Liver (tissue), 3 donors: ENCODE measurements around the gene IFRD1.

Experiments
- JUND ChIP-seq, 2 donors: IDR thresholded peaks; 2 replicates each; pipeline ENCODE4 v1.6.1; 2016; ENCODE audit warnings: antibody characterized with exemption in 2 of 2
- NR2F2 ChIP-seq: IDR thresholded peaks from 2 replicates; pipeline ENCODE4 v1.6.1; 2016; ENCODE audit warnings: antibody characterized with exemption
- RAD21 ChIP-seq, 2 donors: IDR thresholded peaks; 2 replicates each; pipeline ENCODE4 v1.6.1; 2016; ENCODE audit warnings: antibody characterized with exemption in 2 of 2, mild to moderate bottlenecking in 2 of 2
- REST ChIP-seq: IDR thresholded peaks from 2 replicates; pipeline ENCODE4 v1.6.1; 2016; ENCODE audit warnings: antibody characterized with exemption, mild to moderate bottlenecking
- SP1 ChIP-seq: IDR thresholded peaks from 2 replicates; pipeline ENCODE4 v1.6.1; 2018; ENCODE audit warnings: antibody characterized with exemption, mild to moderate bottlenecking
- TAF1 ChIP-seq: conservative IDR thresholded peaks from 2 replicates; pipeline ENCODE4 v1.6.1; 2016; ENCODE audit warnings: antibody characterized with exemption, mild to moderate bottlenecking
- TF ChIP-seq, protein P1 (sequence below): fragments of 150-350 bp; IDR thresholded peaks from 2 replicates; pipeline ENCODE4 v1.5.1; 2017; ENCODE audit warnings: improper control_type of control experiment, low read depth, low read length; ENCODE audit not compliant: missing input control
- TF ChIP-seq, protein P2 (sequence below): IDR thresholded peaks from 2 replicates; pipeline ENCODE4 v1.6.1; 2016; ENCODE audit warnings: antibody characterized with exemption
- TF ChIP-seq, protein P3 (sequence below): IDR thresholded peaks from 2 replicates; pipeline ENCODE4 v1.6.1; 2016; ENCODE audit warnings: antibody characterized with exemption
- donor health status: healthy.
- donor health status: healthy.

- TF ChIP-seq, protein P1, sequence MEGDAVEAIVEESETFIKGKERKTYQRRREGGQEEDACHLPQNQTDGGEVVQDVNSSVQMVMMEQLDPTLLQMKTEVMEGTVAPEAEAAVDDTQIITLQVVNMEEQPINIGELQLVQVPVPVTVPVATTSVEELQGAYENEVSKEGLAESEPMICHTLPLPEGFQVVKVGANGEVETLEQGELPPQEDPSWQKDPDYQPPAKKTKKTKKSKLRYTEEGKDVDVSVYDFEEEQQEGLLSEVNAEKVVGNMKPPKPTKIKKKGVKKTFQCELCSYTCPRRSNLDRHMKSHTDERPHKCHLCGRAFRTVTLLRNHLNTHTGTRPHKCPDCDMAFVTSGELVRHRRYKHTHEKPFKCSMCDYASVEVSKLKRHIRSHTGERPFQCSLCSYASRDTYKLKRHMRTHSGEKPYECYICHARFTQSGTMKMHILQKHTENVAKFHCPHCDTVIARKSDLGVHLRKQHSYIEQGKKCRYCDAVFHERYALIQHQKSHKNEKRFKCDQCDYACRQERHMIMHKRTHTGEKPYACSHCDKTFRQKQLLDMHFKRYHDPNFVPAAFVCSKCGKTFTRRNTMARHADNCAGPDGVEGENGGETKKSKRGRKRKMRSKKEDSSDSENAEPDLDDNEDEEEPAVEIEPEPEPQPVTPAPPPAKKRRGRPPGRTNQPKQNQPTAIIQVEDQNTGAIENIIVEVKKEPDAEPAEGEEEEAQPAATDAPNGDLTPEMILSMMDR: no peak
- TF ChIP-seq JUND (IDR thresholded peaks at IDR 0.05) (no peak), REST (no peak), TAF1 (no peak), RAD21 (IDR thresholded peaks at IDR 0.05) (no peak), SP1 (no peak), NR2F2 (no peak)
- TF ChIP-seq, protein P2, sequence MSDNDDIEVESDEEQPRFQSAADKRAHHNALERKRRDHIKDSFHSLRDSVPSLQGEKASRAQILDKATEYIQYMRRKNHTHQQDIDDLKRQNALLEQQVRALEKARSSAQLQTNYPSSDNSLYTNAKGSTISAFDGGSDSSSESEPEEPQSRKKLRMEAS: no peak
- TF ChIP-seq, protein P3, sequence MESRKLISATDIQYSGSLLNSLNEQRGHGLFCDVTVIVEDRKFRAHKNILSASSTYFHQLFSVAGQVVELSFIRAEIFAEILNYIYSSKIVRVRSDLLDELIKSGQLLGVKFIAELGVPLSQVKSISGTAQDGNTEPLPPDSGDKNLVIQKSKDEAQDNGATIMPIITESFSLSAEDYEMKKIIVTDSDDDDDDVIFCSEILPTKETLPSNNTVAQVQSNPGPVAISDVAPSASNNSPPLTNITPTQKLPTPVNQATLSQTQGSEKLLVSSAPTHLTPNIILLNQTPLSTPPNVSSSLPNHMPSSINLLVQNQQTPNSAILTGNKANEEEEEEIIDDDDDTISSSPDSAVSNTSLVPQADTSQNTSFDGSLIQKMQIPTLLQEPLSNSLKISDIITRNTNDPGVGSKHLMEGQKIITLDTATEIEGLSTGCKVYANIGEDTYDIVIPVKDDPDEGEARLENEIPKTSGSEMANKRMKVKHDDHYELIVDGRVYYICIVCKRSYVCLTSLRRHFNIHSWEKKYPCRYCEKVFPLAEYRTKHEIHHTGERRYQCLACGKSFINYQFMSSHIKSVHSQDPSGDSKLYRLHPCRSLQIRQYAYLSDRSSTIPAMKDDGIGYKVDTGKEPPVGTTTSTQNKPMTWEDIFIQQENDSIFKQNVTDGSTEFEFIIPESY: no peak
These were observed 70.5 kb downstream of the IFRD1 start for GRCh38 chr7:112520787-112521186.
